Superior temporal gyrus (tissue), 1 donor: ENCODE measurements around the gene AUTS2.

Experiments used
- DNase-seq: peaks from one replicate; pipeline ENCODE4 v3.0.0-alpha.2; 2016; ENCODE audit errors: extremely low spot score

Gene AUTS2

GRCh38 chr7:70738151-70738885, 1140.0 kb downstream of the AUTS2 start:
- DNase-seq, result no peak

- DNase-seq, result no peak
Measured at GRCh38 chr7:70739646-70740210, 1141.5 kb downstream of the AUTS2 start.

GRCh38 chr7:70741666-70742065, 1143.4 kb downstream of the AUTS2 start:
- DNase-seq, result no peak

GRCh38 chr7:70743531-70744325, 1145.5 kb downstream of the AUTS2 start:
- DNase-seq, result no peak

GRCh38 chr7:70744492-70744891, 1146.2 kb downstream of the AUTS2 start:
- no peak for DNase-seq

- no peak for DNase-seq
Measured at GRCh38 chr7:70749831-70750230, 1151.6 kb downstream of the AUTS2 start.

GRCh38 chr7:70751895-70752294, 1153.6 kb downstream of the AUTS2 start:
- DNase-seq, result no peak

- DNase-seq, result no peak
Measured at GRCh38 chr7:70752794-70753241, 1154.5 kb downstream of the AUTS2 start.

GRCh38 chr7:70756789-70757188, 1158.5 kb downstream of the AUTS2 start:
- no peak for DNase-seq

GRCh38 chr7:70758646-70759045, 1160.4 kb downstream of the AUTS2 start:
- no peak for DNase-seq

GRCh38 chr7:70759674-70760073, 1161.4 kb downstream of the AUTS2 start:
- no peak for DNase-seq

GRCh38 chr7:70761711-70762328, 1163.5 kb downstream of the AUTS2 start:
- DNase-seq, result no peak

GRCh38 chr7:70762696-70763095, 1164.4 kb downstream of the AUTS2 start:
- no peak for DNase-seq

GRCh38 chr7:70763961-70764691, 1165.9 kb downstream of the AUTS2 start:
- no peak for DNase-seq

- no peak for DNase-seq
Measured at GRCh38 chr7:70764701-70765208, 1166.5 kb downstream of the AUTS2 start.

- no peak for DNase-seq
Measured at GRCh38 chr7:70765651-70766050, 1167.4 kb downstream of the AUTS2 start.

- DNase-seq, result no peak
Measured at GRCh38 chr7:70766109-70766508, 1167.8 kb downstream of the AUTS2 start.

GRCh38 chr7:70766694-70767093, 1168.4 kb downstream of the AUTS2 start:
- no peak for DNase-seq

- no peak for DNase-seq
Measured at GRCh38 chr7:70770154-70770553, 1171.9 kb downstream of the AUTS2 start.

- no peak for DNase-seq
Measured at GRCh38 chr7:70771451-70771850, 1173.2 kb downstream of the AUTS2 start.

- DNase-seq, result no peak
Measured at GRCh38 chr7:70772891-70773290, 1174.6 kb downstream of the AUTS2 start.
